Measurements from ENCODE around the gene RSRC1. TPM values are rescaled to one million over a fixed set of nuclear protein-coding genes. Genes with fewer than 3 reads are reported as not detected.

RSRC1 gene
- total RNA-seq, 1 experiment from 2014 or later = 95.2 TPM

- Histone ChIP-seq H3K9ac (ENCODE audit: low read length) (no peak overlapping the region), H3K9me2 (replicated peaks; ENCODE audit: insufficient read depth, low read length) (no peaks in the 10 kb centered on the region), H3K9me3 (ENCODE audit: low read length) (no peaks in the 10 kb centered on the region), H4K20me1 (ENCODE audit: insufficient read depth, low read depth, low read length) (no peaks in the 10 kb centered on the region), H3K4me1 (ENCODE audit: low read length) (peaks cover 58% of the 10 kb centered on the region), H3K36me3 (ENCODE audit: insufficient read depth, low read length) (no peaks in the 10 kb centered on the region), H3K79me2 (ENCODE audit: low read length) (peaks cover 46% of the 10 kb centered on the region), H3K27ac (ENCODE audit: low read length) (peak overlapping the region; percentile 41), H2AFZ (ENCODE audit: low read length) (no peak overlapping the region), H3K27me3 (ENCODE audit: low read length) (no peaks in the 10 kb centered on the region), H3K4me2 (ENCODE audit: low read depth, low read length, poor library complexity, severe bottlenecking) (no peak overlapping the region), H3K4me3 (ENCODE audit: low read length) (no peak overlapping the region)
- no peak for DNase-seq
These were observed 242.7 kb downstream of the RSRC1 start for GRCh38 chr3:158352551-158352950.

- Histone ChIP-seq H3K27ac (ENCODE audit: low read length) (peak overlapping the region; percentile 91), H3K4me1 (ENCODE audit: low read length) (peaks cover 58% of the 10 kb centered on the region), H3K36me3 (ENCODE audit: insufficient read depth, low read length) (no peaks in the 10 kb centered on the region), H3K4me2 (ENCODE audit: low read depth, low read length, poor library complexity, severe bottlenecking) (peak overlapping the region; percentile 78), H3K9me2 (replicated peaks; ENCODE audit: insufficient read depth, low read length) (no peaks in the 10 kb centered on the region), H2AFZ (ENCODE audit: low read length) (no peak overlapping the region), H3K4me3 (ENCODE audit: low read length) (no peak overlapping the region), H3K9me3 (ENCODE audit: low read length) (no peaks in the 10 kb centered on the region; the same call in 1 of the 2 replicates), H3K79me2 (ENCODE audit: low read length) (peaks cover 48% of the 10 kb centered on the region), H4K20me1 (ENCODE audit: insufficient read depth, low read depth, low read length) (no peaks in the 10 kb centered on the region), H3K9ac (ENCODE audit: low read length) (no peak overlapping the region), H3K27me3 (ENCODE audit: low read length) (no peaks in the 10 kb centered on the region)
- DNase-seq = no peak
These were observed 244.8 kb downstream of the RSRC1 start for GRCh38 chr3:158354713-158355112.

GRCh38 chr3:158355623-158356588, 246.0 kb downstream of the RSRC1 start:
- Histone ChIP-seq H4K20me1 (ENCODE audit: insufficient read depth, low read depth, low read length) (no peaks in the 10 kb centered on the region), H3K9me2 (replicated peaks; ENCODE audit: insufficient read depth, low read length) (no peaks in the 10 kb centered on the region), H3K9ac (ENCODE audit: low read length) (0 out of 2 replicates have a peak overlapping the region, but pooled peaks have one; percentile 30), H3K36me3 (ENCODE audit: insufficient read depth, low read length) (no peaks in the 10 kb centered on the region), H3K27me3 (ENCODE audit: low read length) (no peaks in the 10 kb centered on the region), H3K79me2 (ENCODE audit: low read length) (peaks cover 50% of the 10 kb centered on the region), H3K4me3 (ENCODE audit: low read length) (peak overlapping the region; percentile 49), H2AFZ (ENCODE audit: low read length) (no peak overlapping the region), H3K9me3 (ENCODE audit: low read length) (no peaks in the 10 kb centered on the region; the same call in 1 of the 2 replicates), H3K4me2 (ENCODE audit: low read depth, low read length, poor library complexity, severe bottlenecking) (peak overlapping the region; percentile 78), H3K27ac (ENCODE audit: low read length) (peak overlapping the region; percentile 91), H3K4me1 (ENCODE audit: low read length) (peaks cover 50% of the 10 kb centered on the region)
- peak; percentile 85 for DNase-seq

- Histone ChIP-seq H3K4me1 (ENCODE audit: low read length) (peaks cover 30% of the 10 kb centered on the region), H3K9ac (ENCODE audit: low read length) (no peak overlapping the region), H3K9me2 (replicated peaks; ENCODE audit: insufficient read depth, low read length) (no peaks in the 10 kb centered on the region), H3K4me3 (ENCODE audit: low read length) (no peak overlapping the region), H3K9me3 (ENCODE audit: low read length) (no peaks in the 10 kb centered on the region; the same call in 1 of the 2 replicates), H3K27me3 (ENCODE audit: low read length) (no peaks in the 10 kb centered on the region), H3K36me3 (ENCODE audit: insufficient read depth, low read length) (no peaks in the 10 kb centered on the region), H2AFZ (ENCODE audit: low read length) (no peak overlapping the region), H3K79me2 (ENCODE audit: low read length) (peaks cover 32% of the 10 kb centered on the region), H3K27ac (ENCODE audit: low read length) (no peak overlapping the region), H3K4me2 (ENCODE audit: low read depth, low read length, poor library complexity, severe bottlenecking) (no peak overlapping the region), H4K20me1 (ENCODE audit: insufficient read depth, low read depth, low read length) (no peaks in the 10 kb centered on the region)
- no peak for DNase-seq
These were observed 249.4 kb downstream of the RSRC1 start for GRCh38 chr3:158359339-158359738.

GRCh38 chr3:158360756-158361448, 251.0 kb downstream of the RSRC1 start:
- no peaks in the 10 kb centered on the region for H3K36me3 ChIP-seq (ENCODE audit: insufficient read depth, low read length)
- H2AFZ ChIP-seq (ENCODE audit: low read length) = no peak overlapping the region
- H3K9me3 ChIP-seq (ENCODE audit: low read length) = no peaks in the 10 kb centered on the region; the same call in 1 of the 2 replicates
- no peaks in the 10 kb centered on the region for H3K27me3 ChIP-seq (ENCODE audit: low read length)
- peaks cover 14% of the 10 kb centered on the region for H3K4me1 ChIP-seq (ENCODE audit: low read length)
- peaks cover 28% of the 10 kb centered on the region for H3K79me2 ChIP-seq (ENCODE audit: low read length)
- H3K4me3 ChIP-seq (ENCODE audit: low read length) = no peak overlapping the region
- no peaks in the 10 kb centered on the region for H3K9me2 ChIP-seq (replicated peaks; ENCODE audit: insufficient read depth, low read length)
- no peak overlapping the region for H3K9ac ChIP-seq (ENCODE audit: low read length)
- no peak overlapping the region for H3K4me2 ChIP-seq (ENCODE audit: low read depth, low read length, poor library complexity, severe bottlenecking)
- DNase-seq = no peak
- H3K27ac ChIP-seq (ENCODE audit: low read length) = no peak overlapping the region
- no peaks in the 10 kb centered on the region for H4K20me1 ChIP-seq (ENCODE audit: insufficient read depth, low read depth, low read length)

GRCh38 chr3:158368271-158368670, 258.4 kb downstream of the RSRC1 start:
- peaks cover 61% of the 10 kb centered on the region for H3K79me2 ChIP-seq (ENCODE audit: low read length)
- H3K36me3 ChIP-seq (ENCODE audit: insufficient read depth, low read length) = peaks cover 5% of the 10 kb centered on the region; the same call in 1 of the 2 replicates
- no peak for DNase-seq
- H3K9ac ChIP-seq (ENCODE audit: low read length) = no peak overlapping the region
- no peaks in the 10 kb centered on the region for H3K27me3 ChIP-seq (ENCODE audit: low read length)
- no peak overlapping the region for H2AFZ ChIP-seq (ENCODE audit: low read length)
- no peaks in the 10 kb centered on the region for H4K20me1 ChIP-seq (ENCODE audit: insufficient read depth, low read depth, low read length)
- no peak overlapping the region for H3K4me2 ChIP-seq (ENCODE audit: low read depth, low read length, poor library complexity, severe bottlenecking)
- no peaks in the 10 kb centered on the region for H3K9me3 ChIP-seq (ENCODE audit: low read length)
- H3K9me2 ChIP-seq (replicated peaks; ENCODE audit: insufficient read depth, low read length) = no peaks in the 10 kb centered on the region
- H3K4me1 ChIP-seq (ENCODE audit: low read length) = peaks cover 24% of the 10 kb centered on the region
- H3K4me3 ChIP-seq (ENCODE audit: low read length) = no peak overlapping the region
- 0 out of 2 replicates have a peak overlapping the region, but pooled peaks have one; percentile 18 for H3K27ac ChIP-seq (ENCODE audit: low read length)

- H3K9ac ChIP-seq (ENCODE audit: low read length) = no peak overlapping the region
- peaks cover 24% of the 10 kb centered on the region for H3K4me1 ChIP-seq (ENCODE audit: low read length)
- no peak overlapping the region for H2AFZ ChIP-seq (ENCODE audit: low read length)
- peak overlapping the region; percentile 7 for H3K4me2 ChIP-seq (ENCODE audit: low read depth, low read length, poor library complexity, severe bottlenecking)
- H3K27me3 ChIP-seq (ENCODE audit: low read length) = no peaks in the 10 kb centered on the region
- H3K27ac ChIP-seq (ENCODE audit: low read length) = peak overlapping the region; percentile 37
- no peak overlapping the region for H3K4me3 ChIP-seq (ENCODE audit: low read length)
- H3K36me3 ChIP-seq (ENCODE audit: insufficient read depth, low read length) = peaks cover 5% of the 10 kb centered on the region; the same call in 1 of the 2 replicates
- DNase-seq = no peak
- H3K79me2 ChIP-seq (ENCODE audit: low read length) = peaks cover 64% of the 10 kb centered on the region
- H3K9me2 ChIP-seq (replicated peaks; ENCODE audit: insufficient read depth, low read length) = no peaks in the 10 kb centered on the region
- H3K9me3 ChIP-seq (ENCODE audit: low read length) = no peaks in the 10 kb centered on the region
- H4K20me1 ChIP-seq (ENCODE audit: insufficient read depth, low read depth, low read length) = no peaks in the 10 kb centered on the region
These were observed 259.4 kb downstream of the RSRC1 start for GRCh38 chr3:158369279-158369678.

GRCh38 chr3:158379517-158379916, 269.6 kb downstream of the RSRC1 start:
- H3K4me1 ChIP-seq (ENCODE audit: low read length) = peaks cover 13% of the 10 kb centered on the region
- H3K9me2 ChIP-seq (replicated peaks; ENCODE audit: insufficient read depth, low read length) = no peaks in the 10 kb centered on the region
- H3K4me3 ChIP-seq (ENCODE audit: low read length) = no peak overlapping the region
- H3K4me2 ChIP-seq (ENCODE audit: low read depth, low read length, poor library complexity, severe bottlenecking) = no peak overlapping the region
- H3K36me3 ChIP-seq (ENCODE audit: insufficient read depth, low read length) = no peaks in the 10 kb centered on the region
- no peaks in the 10 kb centered on the region for H4K20me1 ChIP-seq (ENCODE audit: insufficient read depth, low read depth, low read length)
- no peaks in the 10 kb centered on the region for H3K9me3 ChIP-seq (ENCODE audit: low read length)
- no peak overlapping the region for H3K9ac ChIP-seq (ENCODE audit: low read length)
- H3K27ac ChIP-seq (ENCODE audit: low read length) = no peak overlapping the region
- H3K27me3 ChIP-seq (ENCODE audit: low read length) = no peaks in the 10 kb centered on the region
- H2AFZ ChIP-seq (ENCODE audit: low read length) = no peak overlapping the region
- DNase-seq = no peak
- peaks cover 54% of the 10 kb centered on the region for H3K79me2 ChIP-seq (ENCODE audit: low read length)

All from Karpas-422 (cell line).